Astrocyte (in vitro differentiated cells and primary cell): ENCODE measurements around the gene WDR12. TPM values are rescaled to one million over a fixed set of nuclear protein-coding genes. Genes with fewer than 3 reads are reported as not detected.

Source experiments
- DNase-seq: peaks from one replicate; pipeline ENCODE4 v3.0.0-alpha.2; 2010; ENCODE audit warnings: low read depth
- FAIRE-seq: peaks from 2 replicates; lab custom pipeline; 2011; peaks lifted over from hg19 to GRCh38; lab: Jason Lieb, UNC
- H2AFZ ChIP-seq: 2 replicates; pipeline ENCODE4 v1.6.0; 2012; ENCODE audit warnings: low read depth, low read length, inconsistent platforms
- H3K27ac ChIP-seq: 2 replicates; pipeline ENCODE4 v1.5.1; 2011; ENCODE audit warnings: low read depth, low read length, inconsistent platforms
- H3K27me3 ChIP-seq: 2 replicates; pipeline ENCODE4 v1.6.0; 2011; ENCODE audit warnings: low read length, inconsistent platforms; ENCODE audit not compliant: insufficient read depth
- H3K36me3 ChIP-seq: 2 replicates; pipeline ENCODE4 v1.5.1; 2011; ENCODE audit warnings: low read length, inconsistent platforms; ENCODE audit not compliant: insufficient read depth
- H3K4me1 ChIP-seq: 2 replicates; pipeline ENCODE4 v1.5.1; 2011; ENCODE audit warnings: low read length, inconsistent platforms; ENCODE audit not compliant: insufficient read depth
- H3K4me2 ChIP-seq: 2 replicates; pipeline ENCODE4 v1.6.0; 2012; ENCODE audit warnings: low read length, inconsistent platforms
- H3K4me3 ChIP-seq: 2 replicates; pipeline ENCODE4 v1.5.1; 2011; ENCODE audit warnings: low read depth, mild to moderate bottlenecking, low read length, inconsistent platforms; ENCODE audit not compliant: insufficient read depth
- H3K79me2 ChIP-seq: 2 replicates; pipeline ENCODE4 v1.6.0; 2012; ENCODE audit warnings: mild to moderate bottlenecking, low read length, inconsistent platforms; ENCODE audit not compliant: insufficient read depth
- H3K9ac ChIP-seq: 2 replicates; pipeline ENCODE4 v1.6.0; 2012; ENCODE audit warnings: mild to moderate bottlenecking, low read length, inconsistent platforms
- H3K9me3 ChIP-seq: 2 replicates; pipeline ENCODE4 v1.5.1; 2012; ENCODE audit warnings: low read depth, mild to moderate bottlenecking, low read length, inconsistent platforms; ENCODE audit not compliant: insufficient read depth
- H4K20me1 ChIP-seq: 2 replicates; pipeline ENCODE4 v1.6.0; 2012; ENCODE audit warnings: low read length, inconsistent platforms; ENCODE audit not compliant: insufficient read depth
- H3K27ac Mint-ChIP-seq: one replicate; pipeline ENCODE4 v1.8.0; 2021; ENCODE audit warnings: mild to moderate bottlenecking, mixed read lengths; ENCODE audit not compliant: unreplicated experiment
- H3K27me3 Mint-ChIP-seq: one replicate; pipeline ENCODE4 v1.8.0; 2021; ENCODE audit warnings: low read depth, mixed read lengths; ENCODE audit not compliant: unreplicated experiment
- H3K36me3 Mint-ChIP-seq: one replicate; pipeline ENCODE4 v1.8.0; 2021; ENCODE audit warnings: low read depth, mixed read lengths; ENCODE audit not compliant: unreplicated experiment
- H3K4me1 Mint-ChIP-seq: one replicate; pipeline ENCODE4 v1.8.0; 2021; ENCODE audit warnings: low read depth, mixed read lengths; ENCODE audit not compliant: unreplicated experiment
- H3K4me3 Mint-ChIP-seq: one replicate; pipeline ENCODE4 v1.8.0; 2021; ENCODE audit warnings: mild to moderate bottlenecking, moderate library complexity, mixed read lengths; ENCODE audit not compliant: unreplicated experiment
- H3K9me3 Mint-ChIP-seq: one replicate; pipeline ENCODE4 v1.8.0; 2021; ENCODE audit warnings: mild to moderate bottlenecking, mixed read lengths; ENCODE audit not compliant: unreplicated experiment
- EZH2 ChIP-seq: IDR thresholded peaks from 2 replicates; pipeline ENCODE4 v1.6.1; 2012; ENCODE audit warnings: mild to moderate bottlenecking, low read length, inconsistent platforms; ENCODE audit not compliant: insufficient read depth
- total RNA-seq: library from RNA; stranded (reverse); gene quantifications from 2 replicates; pipeline ENCODE4 v1.2.1, GENCODE V29; 2021
- TF ChIP-seq, protein P1 (sequence below): IDR thresholded peaks from 2 replicates; pipeline ENCODE4 v1.5.1; 2011; ENCODE audit warnings: low read depth, mild to moderate bottlenecking, inconsistent platforms, low read length, moderate library complexity; ENCODE audit not compliant: insufficient read depth

WDR12 gene
- total RNA-seq, 1 donor from 2014 or later, result 60.6 TPM

GRCh38 chr2:202848813-202849212, 62.7 kb downstream of the WDR12 start:
- H3K4me3 Mint-ChIP-seq, result no peak overlapping the region
- H3K4me1 Mint-ChIP-seq, result no peaks in the 10 kb centered on the region
- peak overlapping the region; percentile 72 for H3K27ac Mint-ChIP-seq
- no peak overlapping the region for H3K9ac ChIP-seq
- no peaks in the 10 kb centered on the region for H3K9me3 Mint-ChIP-seq
- no peak overlapping the region for H3K27ac ChIP-seq
- H3K4me2 ChIP-seq, result no peak overlapping the region
- H3K79me2 ChIP-seq, result no peaks in the 10 kb centered on the region
- no peaks in the 10 kb centered on the region for H3K27me3 ChIP-seq
- peak overlapping the region; percentile 4 for H2AFZ ChIP-seq
- FAIRE-seq (no peak), DNase-seq (no peak)
- no peaks in the 10 kb centered on the region for H4K20me1 ChIP-seq
- no peaks in the 10 kb centered on the region for H3K4me1 ChIP-seq
- H3K36me3 Mint-ChIP-seq, result peaks cover 4% of the 10 kb centered on the region
- H3K4me3 ChIP-seq, result no peak overlapping the region
- H3K9me3 ChIP-seq, result no peaks in the 10 kb centered on the region
- H3K27me3 Mint-ChIP-seq, result no peaks in the 10 kb centered on the region
- TF ChIP-seq EZH2, result no peak
- TF ChIP-seq, protein P1, sequence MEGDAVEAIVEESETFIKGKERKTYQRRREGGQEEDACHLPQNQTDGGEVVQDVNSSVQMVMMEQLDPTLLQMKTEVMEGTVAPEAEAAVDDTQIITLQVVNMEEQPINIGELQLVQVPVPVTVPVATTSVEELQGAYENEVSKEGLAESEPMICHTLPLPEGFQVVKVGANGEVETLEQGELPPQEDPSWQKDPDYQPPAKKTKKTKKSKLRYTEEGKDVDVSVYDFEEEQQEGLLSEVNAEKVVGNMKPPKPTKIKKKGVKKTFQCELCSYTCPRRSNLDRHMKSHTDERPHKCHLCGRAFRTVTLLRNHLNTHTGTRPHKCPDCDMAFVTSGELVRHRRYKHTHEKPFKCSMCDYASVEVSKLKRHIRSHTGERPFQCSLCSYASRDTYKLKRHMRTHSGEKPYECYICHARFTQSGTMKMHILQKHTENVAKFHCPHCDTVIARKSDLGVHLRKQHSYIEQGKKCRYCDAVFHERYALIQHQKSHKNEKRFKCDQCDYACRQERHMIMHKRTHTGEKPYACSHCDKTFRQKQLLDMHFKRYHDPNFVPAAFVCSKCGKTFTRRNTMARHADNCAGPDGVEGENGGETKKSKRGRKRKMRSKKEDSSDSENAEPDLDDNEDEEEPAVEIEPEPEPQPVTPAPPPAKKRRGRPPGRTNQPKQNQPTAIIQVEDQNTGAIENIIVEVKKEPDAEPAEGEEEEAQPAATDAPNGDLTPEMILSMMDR, result no peak
- H3K36me3 ChIP-seq, result no peaks in the 10 kb centered on the region

GRCh38 chr2:202847693-202848524, 63.6 kb downstream of the WDR12 start:
- H3K9me3 Mint-ChIP-seq, result peaks cover 7% of the 10 kb centered on the region
- Histone ChIP-seq H3K4me3 (no peak overlapping the region), H3K36me3 (no peaks in the 10 kb centered on the region), H2AFZ (no peak overlapping the region), H4K20me1 (no peaks in the 10 kb centered on the region), H3K27ac (no peak overlapping the region), H3K9me3 (no peaks in the 10 kb centered on the region), H3K4me2 (no peak overlapping the region), H3K27me3 (no peaks in the 10 kb centered on the region), H3K79me2 (no peaks in the 10 kb centered on the region), H3K9ac (no peak overlapping the region), H3K4me1 (no peaks in the 10 kb centered on the region)
- TF ChIP-seq, protein P1, result no peak
- TF ChIP-seq EZH2, result no peak
- peaks cover 10% of the 10 kb centered on the region for H3K36me3 Mint-ChIP-seq
- DNase-seq (no peak), FAIRE-seq (no peak)
- no peak overlapping the region for H3K27ac Mint-ChIP-seq
- no peak overlapping the region for H3K4me3 Mint-ChIP-seq
- H3K4me1 Mint-ChIP-seq, result no peaks in the 10 kb centered on the region
- H3K27me3 Mint-ChIP-seq, result no peaks in the 10 kb centered on the region

GRCh38 chr2:202844656-202845055, 66.8 kb downstream of the WDR12 start:
- H3K9ac ChIP-seq, result no peak overlapping the region
- TF ChIP-seq EZH2, result no peak
- TF ChIP-seq, protein P1, result no peak
- Mint-ChIP-seq H3K27me3 (no peaks in the 10 kb centered on the region), H3K4me3 (no peak overlapping the region), H3K27ac (no peak overlapping the region), H3K4me1 (no peaks in the 10 kb centered on the region), H3K36me3 (peaks cover 12% of the 10 kb centered on the region), H3K9me3 (peaks cover 17% of the 10 kb centered on the region)
- H3K4me1 ChIP-seq, result no peaks in the 10 kb centered on the region
- H3K27ac ChIP-seq, result no peak overlapping the region
- H4K20me1 ChIP-seq, result no peaks in the 10 kb centered on the region
- no peak overlapping the region for H3K4me3 ChIP-seq
- H3K9me3 ChIP-seq, result no peaks in the 10 kb centered on the region
- no peaks in the 10 kb centered on the region for H3K27me3 ChIP-seq
- H3K4me2 ChIP-seq, result no peak overlapping the region
- no peak overlapping the region for H2AFZ ChIP-seq
- no peak for FAIRE-seq
- H3K36me3 ChIP-seq, result no peaks in the 10 kb centered on the region
- DNase-seq, result no peak
- H3K79me2 ChIP-seq, result no peaks in the 10 kb centered on the region
